Mesenchymal stem cell (in vitro differentiated cells and primary cell): ENCODE data around the gene FXYD7.

Source experiments
- DNase-seq: peaks from one replicate; pipeline ENCODE4 v3.0.0-alpha.2; 2013
- H2AFZ ChIP-seq: one replicate; pipeline ENCODE4 v1.6.1; 2013; ENCODE audit warnings: low read depth, mild to moderate bottlenecking, control low read depth, inconsistent platforms, low read length, moderate library complexity
- H2AK5ac ChIP-seq: 2 replicates; pipeline ENCODE4 v1.6.1; 2013; ENCODE audit warnings: low read length, moderate library complexity, mild to moderate bottlenecking, inconsistent platforms; ENCODE audit not compliant: severe bottlenecking
- H2BK120ac ChIP-seq: one replicate; pipeline ENCODE4 v1.6.1; 2013; ENCODE audit warnings: low read depth, mild to moderate bottlenecking, inconsistent platforms, low read length, moderate library complexity
- H2BK12ac ChIP-seq, 2 experiments: one replicate each; pipeline ENCODE4 v1.6.1; 2013; ENCODE audit warnings: inconsistent platforms in 2 of 2, low read length in 2 of 2, mild to moderate bottlenecking in 2 of 2, moderate library complexity in 2 of 2, control low read depth in 1 of 2
- H2BK15ac ChIP-seq: one replicate; pipeline ENCODE4 v1.6.1; 2013; ENCODE audit warnings: mild to moderate bottlenecking, low read depth, inconsistent platforms; ENCODE audit not compliant: poor library complexity, severe bottlenecking
- H2BK5ac ChIP-seq: 2 replicates; pipeline ENCODE4 v1.6.1; 2013; ENCODE audit warnings: low read depth, mild to moderate bottlenecking, low read length, control low read depth, inconsistent platforms; ENCODE audit not compliant: poor library complexity, severe bottlenecking
- H3K14ac ChIP-seq, 2 experiments: one replicate each; pipeline ENCODE4 v1.6.1; 2013; ENCODE audit warnings: inconsistent platforms in 2 of 2, low read length in 2 of 2, control low read depth in 1 of 2, mild to moderate bottlenecking in 1 of 2, moderate library complexity in 1 of 2
- H3K18ac ChIP-seq, 2 experiments: one replicate each; pipeline ENCODE4 v1.6.1; 2013; ENCODE audit warnings: inconsistent platforms in 2 of 2, low read length in 2 of 2, control low read depth in 1 of 2, low read depth in 1 of 2, mild to moderate bottlenecking in 1 of 2
- H3K23ac ChIP-seq, 2 experiments: one replicate each; pipeline ENCODE4 v1.6.1; 2013; ENCODE audit warnings: inconsistent platforms in 2 of 2, low read length in 2 of 2, mild to moderate bottlenecking in 2 of 2, moderate library complexity in 2 of 2, control low read depth in 1 of 2
- H3K27ac ChIP-seq: 2 replicates; pipeline ENCODE4 v1.5.1; 2013; ENCODE audit warnings: mild to moderate bottlenecking, moderate library complexity, low read length, control low read depth, inconsistent platforms; ENCODE audit not compliant: poor library complexity, severe bottlenecking
- H3K27me3 ChIP-seq, 2 experiments: 2 replicates each; pipeline versions ENCODE4 v1.6.1 to v1.7.0; 2013; ENCODE audit warnings: low read length in 2 of 2, mild to moderate bottlenecking in 2 of 2, moderate library complexity in 2 of 2, control low read depth in 1 of 2, inconsistent platforms in 1 of 2; ENCODE audit not compliant: control insufficient read depth in 1 of 2, insufficient read depth in 1 of 2
- H3K36me3 ChIP-seq, 2 experiments: 2 replicates each; pipeline versions ENCODE4 v1.6.1 to v1.7.0; 2013; ENCODE audit warnings: low read length in 2 of 2, control low read depth in 1 of 2, inconsistent platforms in 1 of 2, low read depth in 1 of 2, mild to moderate bottlenecking in 1 of 2; ENCODE audit not compliant: insufficient read depth in 2 of 2, control insufficient read depth in 1 of 2
- H3K4ac ChIP-seq, 2 experiments: one replicate each; pipeline ENCODE4 v1.6.1; 2013; ENCODE audit warnings: inconsistent platforms in 2 of 2, low read length in 2 of 2, mild to moderate bottlenecking in 2 of 2, moderate library complexity in 2 of 2, control low read depth in 1 of 2, low read depth in 1 of 2
- H3K4me1 ChIP-seq: 2 replicates; pipeline ENCODE4 v1.6.1; 2013; ENCODE audit warnings: low read depth, low read length, control low read depth; ENCODE audit not compliant: control insufficient read depth, insufficient read depth
- H3K4me2 ChIP-seq: 2 replicates; pipeline ENCODE4 v1.6.1; 2013; ENCODE audit warnings: low read length, mild to moderate bottlenecking, inconsistent platforms; ENCODE audit not compliant: poor library complexity, severe bottlenecking
- H3K4me3 ChIP-seq, 2 experiments: 2 replicates each; pipeline versions ENCODE4 v1.5.1 to v1.7.0; 2013; ENCODE audit warnings: low read length in 2 of 2, mild to moderate bottlenecking in 2 of 2, control low read depth in 1 of 2, low read depth in 1 of 2; ENCODE audit not compliant: insufficient read depth in 1 of 2
- H3K79me1 ChIP-seq: replicated peaks from 2 replicates; pipeline ENCODE4 v1.6.1; 2013; ENCODE audit warnings: mild to moderate bottlenecking, control low read depth, low read length, inconsistent platforms; ENCODE audit not compliant: poor library complexity, severe bottlenecking
- H3K9ac ChIP-seq: 2 replicates; pipeline ENCODE4 v1.7.0; 2013; ENCODE audit warnings: mild to moderate bottlenecking, low read length, moderate library complexity
- H3K9me3 ChIP-seq: 2 replicates; pipeline ENCODE4 v1.7.0; 2013; ENCODE audit warnings: mild to moderate bottlenecking, low read length; ENCODE audit not compliant: control insufficient read depth
- H4K8ac ChIP-seq: one replicate; pipeline ENCODE4 v1.6.1; 2013; ENCODE audit warnings: inconsistent platforms, mild to moderate bottlenecking, low read length, moderate library complexity
- H4K91ac ChIP-seq: one replicate; pipeline ENCODE4 v1.6.1; 2013; ENCODE audit warnings: mild to moderate bottlenecking, low read length, inconsistent platforms
- WGBS: methylation state at CpG from one replicate; pipeline ENCODE4 v1.1.7; 2013; ENCODE audit warnings: mixed read lengths; 5-methylcytosine and 5-hydroxymethylcytosine counted together

The FXYD7 gene

DNA sequence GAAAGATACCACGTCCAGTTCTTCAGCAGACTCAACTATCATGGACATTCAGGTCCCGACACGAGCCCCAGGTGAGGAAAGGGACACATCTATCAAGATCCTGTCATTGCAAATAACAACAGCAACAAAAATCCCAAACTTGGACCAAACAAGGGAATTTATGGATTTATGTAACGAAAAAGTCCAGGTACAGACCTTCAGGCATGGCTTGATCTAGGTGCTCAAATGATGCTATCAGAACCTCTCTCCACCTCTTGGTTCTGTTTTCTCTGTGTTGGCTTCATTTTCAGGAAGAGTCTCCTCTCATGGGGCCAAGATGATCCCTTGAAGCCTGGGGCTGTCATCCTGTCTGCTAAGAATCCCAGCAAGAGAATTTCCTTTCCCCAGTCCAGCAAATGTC, 14.4 kb downstream of the FXYD7 start:
- Histone ChIP-seq H3K79me1 (peaks cover 11% of the 10 kb centered on the region), H2AFZ (no peak overlapping the region), H2BK12ac (no peak overlapping the region), H4K8ac (no peak overlapping the region), H2BK15ac (no peak overlapping the region), H4K91ac (no peak overlapping the region), H2BK120ac (no peak overlapping the region), H3K9me3 (peaks cover 13% of the 10 kb centered on the region), H3K18ac (no peak overlapping the region), H3K27ac (no peak overlapping the region), H2AK5ac (no peak overlapping the region), H3K27me3 (no peaks in the 10 kb centered on the region), H2BK5ac (no peak overlapping the region), H3K14ac (no peak overlapping the region), H3K36me3 (peaks cover 15 to 61% of the 10 kb centered on the region in 2 experiments), H3K4me1 (peaks cover 22% of the 10 kb centered on the region), H3K9ac (no peak overlapping the region), H3K23ac (no peak overlapping the region), H3K4me2 (no peak overlapping the region), H3K4me3 (no peak overlapping the region), H3K4ac (no peak overlapping the region)
- DNase-seq, result no peak
- WGBS, result 100% methylated on average over 4 of the region's 4 CpGs

DNA sequence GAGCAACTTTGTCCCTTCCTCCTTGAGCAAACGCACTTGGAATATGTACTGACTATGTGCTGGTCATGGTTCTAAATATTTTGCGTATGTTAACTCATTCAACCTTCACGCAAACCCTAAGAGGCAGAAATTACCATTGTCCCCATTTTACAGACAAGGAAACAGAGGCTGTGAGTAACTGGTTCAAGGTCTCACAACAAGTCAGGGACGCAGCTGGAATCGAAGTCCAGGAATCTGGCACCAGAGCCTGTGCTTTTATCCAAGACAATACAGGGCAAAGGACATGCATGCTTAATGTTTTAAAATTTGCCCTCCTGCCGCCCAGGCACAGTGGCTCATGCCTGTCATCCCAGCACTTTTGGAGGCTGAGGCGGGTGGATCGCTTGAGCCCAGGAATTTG, 16.6 kb downstream of the FXYD7 start:
- Histone ChIP-seq H4K8ac (no peak overlapping the region), H3K4ac (no peak overlapping the region), H3K9me3 (peaks cover 30% of the 10 kb centered on the region), H3K36me3 (peaks cover 21 to 83% of the 10 kb centered on the region in 2 experiments), H2AK5ac (no peak overlapping the region), H3K4me3 (no peak overlapping the region), H2BK15ac (no peak overlapping the region), H4K91ac (no peak overlapping the region), H3K79me1 (peaks cover 11% of the 10 kb centered on the region), H2BK5ac (no peak overlapping the region), H2BK120ac (no peak overlapping the region), H3K9ac (no peak overlapping the region), H3K27me3 (no peaks in the 10 kb centered on the region), H3K23ac (no peak overlapping the region), H2BK12ac (no peak overlapping the region), H2AFZ (no peak overlapping the region), H3K14ac (no peak overlapping the region), H3K4me1 (peaks cover 16% of the 10 kb centered on the region), H3K4me2 (no peak overlapping the region), H3K27ac (no peak overlapping the region), H3K18ac (no peak overlapping the region)
- DNase-seq, result no peak
- WGBS, result 96% methylated on average over 6 of the region's 8 CpGs

DNA sequence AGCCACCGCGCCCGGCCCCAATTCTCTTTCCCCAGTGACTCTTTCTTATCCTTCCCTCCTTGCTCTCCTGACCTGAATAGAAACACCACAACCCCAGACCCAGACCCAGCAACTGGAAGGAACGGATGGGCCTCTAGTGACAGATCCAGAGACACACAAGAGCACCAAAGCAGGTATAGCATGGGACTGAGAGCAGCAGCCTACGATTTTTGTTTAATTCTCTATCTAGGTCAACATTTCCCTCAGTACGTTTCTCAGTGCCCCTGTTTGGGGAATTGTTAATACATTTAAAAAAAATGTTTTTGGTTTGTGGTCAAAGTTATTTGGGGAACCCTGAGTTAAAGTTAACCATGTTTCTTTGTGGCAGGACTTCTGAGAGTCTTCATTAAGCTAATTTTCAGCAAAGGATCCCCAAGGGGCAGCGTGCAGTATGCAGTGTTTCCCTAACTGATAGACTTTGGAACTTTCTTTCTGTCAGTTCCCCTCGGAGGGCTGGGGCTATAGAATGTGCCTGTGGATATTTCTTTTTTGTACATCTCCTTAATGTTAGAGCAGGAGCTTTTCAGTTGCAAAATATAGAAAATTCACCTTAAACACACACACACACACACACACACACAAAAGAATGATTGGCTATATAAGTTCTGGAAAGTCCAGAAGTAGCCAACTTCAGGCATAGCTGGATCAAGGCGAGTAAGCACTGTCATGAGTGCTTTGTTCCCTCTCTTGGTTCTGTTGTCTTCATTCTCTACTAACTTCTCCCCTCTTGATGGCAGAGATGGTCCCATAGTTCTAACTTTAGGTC, 17.8 kb downstream of the FXYD7 start:
- no peak overlapping the region for H2BK5ac ChIP-seq
- H3K9me3 ChIP-seq, result peaks cover 43% of the 10 kb centered on the region
- H3K4ac ChIP-seq, result no peak overlapping the region
- H3K27ac ChIP-seq, result no peak overlapping the region
- WGBS, result 96% methylated on average over 7 of the region's 9 CpGs
- no peak overlapping the region for H2AFZ ChIP-seq
- peaks cover 24 to 95% of the 10 kb centered on the region in 2 experiments for H3K36me3 ChIP-seq
- no peaks in the 10 kb centered on the region for H3K27me3 ChIP-seq
- no peak overlapping the region for H3K18ac ChIP-seq
- H3K14ac ChIP-seq, result no peak overlapping the region
- H3K9ac ChIP-seq, result no peak overlapping the region
- no peak overlapping the region for H3K4me2 ChIP-seq
- no peak overlapping the region for H2BK120ac ChIP-seq
- H3K4me1 ChIP-seq, result peaks cover 7% of the 10 kb centered on the region
- H4K8ac ChIP-seq, result no peak overlapping the region
- DNase-seq, result no peak
- H4K91ac ChIP-seq, result no peak overlapping the region
- no peak overlapping the region for H2BK12ac ChIP-seq
- H3K4me3 ChIP-seq, result no peak overlapping the region
- peaks cover 6% of the 10 kb centered on the region for H3K79me1 ChIP-seq
- no peak overlapping the region for H2BK15ac ChIP-seq
- no peak overlapping the region for H3K23ac ChIP-seq
- no peak overlapping the region for H2AK5ac ChIP-seq

DNA sequence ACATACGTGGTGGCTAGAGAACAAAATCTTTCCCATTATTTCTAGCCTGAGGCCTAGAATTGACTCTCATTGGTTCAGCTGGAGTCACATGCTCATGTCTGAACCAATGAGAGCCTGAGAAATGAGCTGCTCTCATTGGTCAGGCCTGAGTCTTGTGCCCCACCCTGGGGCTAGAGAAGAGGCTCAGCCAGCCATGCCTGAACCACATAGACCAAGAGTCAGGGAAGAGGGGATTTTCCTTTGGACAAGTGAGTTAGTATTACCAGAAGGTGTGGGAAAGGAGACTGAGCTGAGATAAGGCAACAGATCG, 18.3 kb downstream of the FXYD7 start:
- no peak overlapping the region for H3K18ac ChIP-seq
- H3K23ac ChIP-seq, result no peak overlapping the region
- no peaks in the 10 kb centered on the region for H3K27me3 ChIP-seq
- no peak overlapping the region for H2BK5ac ChIP-seq
- peaks cover 4% of the 10 kb centered on the region for H3K79me1 ChIP-seq
- H3K4ac ChIP-seq, result no peak overlapping the region
- H2AFZ ChIP-seq, result no peak overlapping the region
- H2BK120ac ChIP-seq, result no peak overlapping the region
- peaks cover 29 to 100% of the 10 kb centered on the region in 2 experiments for H3K36me3 ChIP-seq
- no peak overlapping the region for H2BK15ac ChIP-seq
- no peak overlapping the region for H3K14ac ChIP-seq
- H4K91ac ChIP-seq, result no peak overlapping the region
- H2AK5ac ChIP-seq, result no peak overlapping the region
- peaks cover 48% of the 10 kb centered on the region for H3K9me3 ChIP-seq
- no peak overlapping the region for H2BK12ac ChIP-seq
- DNase-seq, result no peak
- no peak overlapping the region for H3K9ac ChIP-seq
- H4K8ac ChIP-seq, result no peak overlapping the region
- no peak overlapping the region for H3K4me2 ChIP-seq
- H3K4me3 ChIP-seq, result no peak overlapping the region
- WGBS, result 96% methylated on average over 2 of the region's 2 CpGs
- peaks cover 7% of the 10 kb centered on the region for H3K4me1 ChIP-seq
- H3K27ac ChIP-seq, result no peak overlapping the region
